ENCODE measurements around the gene CITED4. TPM values are rescaled to one million over a fixed set of nuclear protein-coding genes. Genes with fewer than 3 reads are reported as not detected.
A peak's percentile ranks its signal among the peaks of the same experiment; 100 is the strongest.

CITED4 gene
- polyA plus RNA-seq, 1 donor (not counting 4 experiments of a cell fraction or from before 2014, with no cell fraction given): 11.2 TPM

DNA sequence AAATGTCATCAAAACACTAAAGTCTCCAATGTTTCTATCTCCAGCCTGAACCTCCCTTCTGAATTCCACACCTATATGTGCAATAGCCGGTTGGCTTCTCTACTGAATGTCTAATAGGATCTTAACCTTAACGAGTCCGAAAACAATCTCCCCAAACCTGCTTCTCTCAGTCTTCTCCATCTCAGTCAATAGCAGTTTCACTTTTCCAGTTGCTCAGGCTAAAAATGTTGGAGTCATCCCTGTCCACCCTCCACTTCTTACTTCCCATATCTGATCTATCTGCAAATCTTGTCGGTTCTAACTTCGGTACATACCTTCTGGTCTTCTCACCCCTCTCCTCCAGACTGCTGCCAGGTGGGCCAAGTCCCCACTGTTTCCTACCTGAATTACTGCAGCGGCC is 25.5 kb upstream of the CITED4 start:
- no peaks in the 10 kb centered on the region for H3K36me3 ChIP-seq (ENCODE audit: control insufficient read depth in 2 of 2, extremely low read depth in 1 of 2, insufficient read depth in 2 of 2, low read length in 2 of 2)
- DNase-seq (ENCODE audit: low read depth, low spot score): no peak
- no peaks in the 10 kb centered on the region for H3K79me2 ChIP-seq (ENCODE audit: control insufficient read depth, insufficient read depth, low read length)
- H4K20me1 ChIP-seq (ENCODE audit: control insufficient read depth, extremely low read depth, insufficient read depth, low read length): no peaks in the 10 kb centered on the region
- no peak overlapping the region for H2AFZ ChIP-seq (ENCODE audit: control insufficient read depth, low read length)
- peak overlapping the region; percentile 80 for H3K4me2 ChIP-seq (ENCODE audit: control insufficient read depth, extremely low read depth, insufficient read depth, low read depth, low read length)
- H3K4me1 ChIP-seq (ENCODE audit: control insufficient read depth, extremely low read depth, insufficient read depth, low read length): peaks cover 39% of the 10 kb centered on the region
- H3K9me3 ChIP-seq (ENCODE audit: control insufficient read depth, low read depth, low read length): no peaks in the 10 kb centered on the region
- peak overlapping the region; percentile 90 for H3K27ac ChIP-seq (ENCODE audit: control insufficient read depth, insufficient read depth, low read length)
- H3K4me3 ChIP-seq (ENCODE audit: control insufficient read depth in 2 of 3, extremely low read depth in 1 of 3, insufficient read depth in 2 of 3, low read depth in 1 of 3, low read length in 3 of 3): no peak overlapping the region
- FAIRE-seq: no peak
- no peak for TF ChIP-seq EZH2 (IDR thresholded peaks at IDR 0.05; ENCODE audit: low read length)
- TF ChIP-seq, protein P1, sequence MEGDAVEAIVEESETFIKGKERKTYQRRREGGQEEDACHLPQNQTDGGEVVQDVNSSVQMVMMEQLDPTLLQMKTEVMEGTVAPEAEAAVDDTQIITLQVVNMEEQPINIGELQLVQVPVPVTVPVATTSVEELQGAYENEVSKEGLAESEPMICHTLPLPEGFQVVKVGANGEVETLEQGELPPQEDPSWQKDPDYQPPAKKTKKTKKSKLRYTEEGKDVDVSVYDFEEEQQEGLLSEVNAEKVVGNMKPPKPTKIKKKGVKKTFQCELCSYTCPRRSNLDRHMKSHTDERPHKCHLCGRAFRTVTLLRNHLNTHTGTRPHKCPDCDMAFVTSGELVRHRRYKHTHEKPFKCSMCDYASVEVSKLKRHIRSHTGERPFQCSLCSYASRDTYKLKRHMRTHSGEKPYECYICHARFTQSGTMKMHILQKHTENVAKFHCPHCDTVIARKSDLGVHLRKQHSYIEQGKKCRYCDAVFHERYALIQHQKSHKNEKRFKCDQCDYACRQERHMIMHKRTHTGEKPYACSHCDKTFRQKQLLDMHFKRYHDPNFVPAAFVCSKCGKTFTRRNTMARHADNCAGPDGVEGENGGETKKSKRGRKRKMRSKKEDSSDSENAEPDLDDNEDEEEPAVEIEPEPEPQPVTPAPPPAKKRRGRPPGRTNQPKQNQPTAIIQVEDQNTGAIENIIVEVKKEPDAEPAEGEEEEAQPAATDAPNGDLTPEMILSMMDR (optimal IDR thresholded peaks at IDR 0.05 in 1 of 3, IDR thresholded peaks at IDR 0.05 in 1 of 3, conservative IDR thresholded peaks at IDR 0.05 in 1 of 3; ENCODE audit: extremely low read depth in 1 of 3, insufficient read depth in 2 of 3, low read length in 3 of 3): no peak
- no peaks in the 10 kb centered on the region for H3K9me1 ChIP-seq (ENCODE audit: control insufficient read depth, extremely low read depth, insufficient read depth, low read length)
- no peaks in the 10 kb centered on the region for H3K27me3 ChIP-seq (ENCODE audit: control insufficient read depth, extremely low read depth, insufficient read depth, low read length)
- no peak overlapping the region for H3K9ac ChIP-seq (ENCODE audit: control insufficient read depth, extremely low read depth, insufficient read depth, low read length)
- dilution Hi-C loops (cut with MboI; ENCODE audit: extremely low pct_ligation_motif_present, low sequenced_read_pairs): no loop called here

DNA sequence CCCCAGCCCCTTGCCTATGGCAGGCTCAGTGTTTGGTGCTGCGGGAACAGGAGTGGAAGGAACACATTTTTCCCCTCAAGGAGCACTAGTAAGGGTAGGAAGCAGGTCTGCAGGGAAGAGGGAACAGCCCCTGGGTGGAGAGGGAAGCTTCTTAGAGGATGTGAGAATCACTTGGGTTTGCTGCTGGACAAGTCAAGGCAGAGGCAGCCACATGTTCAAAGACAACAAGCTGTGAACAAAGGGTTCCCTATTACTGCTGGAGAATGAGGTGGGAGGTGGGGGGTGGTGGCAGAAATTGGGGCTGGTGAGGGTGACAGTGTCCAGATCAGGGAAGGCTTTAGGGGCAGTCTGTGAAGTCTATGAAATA is 24.8 kb upstream of the CITED4 start:
- peak; percentile 69 for DNase-seq (ENCODE audit: low read depth, low spot score)
- H3K36me3 ChIP-seq (ENCODE audit: control insufficient read depth in 2 of 2, extremely low read depth in 1 of 2, insufficient read depth in 2 of 2, low read length in 2 of 2): no peaks in the 10 kb centered on the region
- H3K4me3 ChIP-seq (ENCODE audit: control insufficient read depth in 2 of 3, extremely low read depth in 1 of 3, insufficient read depth in 2 of 3, low read depth in 1 of 3, low read length in 3 of 3): peak overlapping the region in 2 of 3 experiments; percentile 46 to 56
- H3K9ac ChIP-seq (ENCODE audit: control insufficient read depth, extremely low read depth, insufficient read depth, low read length): peak overlapping the region; percentile 70
- dilution Hi-C loops (cut with MboI; ENCODE audit: extremely low pct_ligation_motif_present, low sequenced_read_pairs): no loop called here
- H3K27ac ChIP-seq (ENCODE audit: control insufficient read depth, insufficient read depth, low read length): peak overlapping the region; percentile 90
- no peaks in the 10 kb centered on the region for H3K27me3 ChIP-seq (ENCODE audit: control insufficient read depth, extremely low read depth, insufficient read depth, low read length)
- peaks cover 39% of the 10 kb centered on the region for H3K4me1 ChIP-seq (ENCODE audit: control insufficient read depth, extremely low read depth, insufficient read depth, low read length)
- no peaks in the 10 kb centered on the region for H4K20me1 ChIP-seq (ENCODE audit: control insufficient read depth, extremely low read depth, insufficient read depth, low read length)
- no peak overlapping the region for H2AFZ ChIP-seq (ENCODE audit: control insufficient read depth, low read length)
- no peaks in the 10 kb centered on the region for H3K79me2 ChIP-seq (ENCODE audit: control insufficient read depth, insufficient read depth, low read length)
- FAIRE-seq: no peak
- TF ChIP-seq EZH2 (IDR thresholded peaks at IDR 0.05; ENCODE audit: low read length): no peak
- TF ChIP-seq, protein P1 (optimal IDR thresholded peaks at IDR 0.05 in 1 of 3, IDR thresholded peaks at IDR 0.05 in 1 of 3, conservative IDR thresholded peaks at IDR 0.05 in 1 of 3; ENCODE audit: extremely low read depth in 1 of 3, insufficient read depth in 2 of 3, low read length in 3 of 3): no peak
- H3K9me1 ChIP-seq (ENCODE audit: control insufficient read depth, extremely low read depth, insufficient read depth, low read length): no peaks in the 10 kb centered on the region
- peak overlapping the region; percentile 80 for H3K4me2 ChIP-seq (ENCODE audit: control insufficient read depth, extremely low read depth, insufficient read depth, low read depth, low read length)
- no peaks in the 10 kb centered on the region for H3K9me3 ChIP-seq (ENCODE audit: control insufficient read depth, low read depth, low read length)

All from keratinocyte (primary cell).